NB4 (cell line): ENCODE results near the gene MALRD1.

Experiments
- DNase-seq: peaks from one replicate; pipeline ENCODE4 v3.0.0; 2010; ENCODE audit warnings: low read depth
- H3K4me3 ChIP-seq: one replicate; pipeline ENCODE4 v1.5.1; 2011; ENCODE audit warnings: mild to moderate bottlenecking, low read depth, low read length, moderate library complexity
- CTCF ChIP-seq: IDR thresholded peaks from one replicate; pipeline ENCODE4 v1.5.1; 2012; ENCODE audit warnings: low read depth, low read length
- MAX ChIP-seq: IDR thresholded peaks from 2 replicates; pipeline ENCODE4 v1.6.1; 2011; ENCODE audit warnings: low read depth, low read length
- MYC ChIP-seq: IDR thresholded peaks from 2 replicates; pipeline ENCODE4 v1.6.1; 2011; ENCODE audit warnings: low read depth, low read length
- POLR2A ChIP-seq: IDR thresholded peaks from 2 replicates; pipeline ENCODE4 v1.6.1; 2011; ENCODE audit warnings: mild to moderate bottlenecking; ENCODE audit not compliant: insufficient read length; ENCODE audit errors: extremely low read depth

MALRD1 gene

GRCh38 chr10:19556666-19557065, 508.1 kb downstream of the MALRD1 start:
- no peak overlapping the region for H3K4me3 ChIP-seq
- DNase-seq, result no peak
- TF ChIP-seq MYC (no peak), CTCF (no peak), POLR2A (no peak), MAX (no peak)

GRCh38 chr10:19561181-19561580, 512.6 kb downstream of the MALRD1 start:
- DNase-seq, result no peak
- no peak overlapping the region for H3K4me3 ChIP-seq
- TF ChIP-seq CTCF, result no peak
- TF ChIP-seq MAX, result no peak

- no peak for TF ChIP-seq CTCF
- no peak for TF ChIP-seq MYC
- no peak for TF ChIP-seq POLR2A
- TF ChIP-seq MAX, result no peak
- no peak for DNase-seq
- no peak overlapping the region for H3K4me3 ChIP-seq
These were observed 515.0 kb downstream of the MALRD1 start for GRCh38 chr10:19563388-19564141.

GRCh38 chr10:19570120-19570519, 521.5 kb downstream of the MALRD1 start:
- H3K4me3 ChIP-seq, result no peak overlapping the region
- no peak for TF ChIP-seq CTCF
- no peak for TF ChIP-seq MYC
- TF ChIP-seq POLR2A, result no peak
- no peak for TF ChIP-seq MAX
- DNase-seq, result no peak

- no peak for DNase-seq
- no peak overlapping the region for H3K4me3 ChIP-seq
- TF ChIP-seq POLR2A (no peak), CTCF (no peak), MAX (no peak), MYC (no peak)
These were observed 522.4 kb downstream of the MALRD1 start for GRCh38 chr10:19570991-19571390.

- TF ChIP-seq POLR2A (no peak), MAX (no peak), CTCF (no peak)
- H3K4me3 ChIP-seq, result no peak overlapping the region
- no peak for DNase-seq
These were observed 523.5 kb downstream of the MALRD1 start for GRCh38 chr10:19572056-19572455.
